Lower leg skin (tissue), 4 donors: ENCODE measurements around the gene KCNG2. TPM values are rescaled to one million over a fixed set of nuclear protein-coding genes. Genes with fewer than 3 reads are reported as not detected.
"Not testable (repeated sequence)": the region's sequence is repeated elsewhere in the genome, so short reads cannot be mapped to it uniquely, and the experiment has no call there.

Experiments
- DNase-seq, 2 donors: peaks; one replicate each; pipeline ENCODE4 v3.0.0-alpha.2; 2019; ENCODE audit warnings: low spot score in 2 of 2
- H3K4me3 ChIP-seq: fragments of 200-600 bp; sonication (generic); 2 replicates; pipeline ENCODE4 v1.5.1; 2017; ENCODE audit warnings: mild to moderate bottlenecking, low read depth; ENCODE audit not compliant: poor library complexity, severe bottlenecking
- POLR2A ChIP-seq, 2 donors: fragments of 450-650 bp; IDR thresholded peaks; one replicate each; pipeline ENCODE4 v1.6.1; 2016 to 2017; ENCODE audit warnings: antibody characterized with exemption in 2 of 2, mild to moderate bottlenecking in 1 of 2, moderate library complexity in 1 of 2
- WGBS, 2 donors: methylation state at CpG; one replicate each; pipeline ENCODE4 v1.1.5; 2018; 5-methylcytosine and 5-hydroxymethylcytosine counted together
- intact Hi-C: fragments of 100-400 bp; cut with DNase I; formaldehyde crosslinking; loops from one replicate; pipeline ENCODE4 v1.15.0; 2023; ENCODE audit warnings: low total_unique reads
- total RNA-seq, 4 donors: library from RNA; depleted of rRNA; stranded (reverse); fragments of >200 nt; gene quantifications; one replicate each; pipeline ENCODE4 v1.1.0, GENCODE V29; 2016
- TF ChIP-seq, protein P1 (sequence below), 3 donors: fragments of 450-650 bp; IDR thresholded peaks; one replicate each; pipeline ENCODE4 v1.5.1; 2016; ENCODE audit warnings: antibody characterized with exemption in 3 of 3, mild to moderate bottlenecking in 3 of 3, moderate library complexity in 2 of 3

The KCNG2 gene
- total RNA-seq, 4 donors from 2014 or later = 0.84 TPM; not detected in 3

DNA sequence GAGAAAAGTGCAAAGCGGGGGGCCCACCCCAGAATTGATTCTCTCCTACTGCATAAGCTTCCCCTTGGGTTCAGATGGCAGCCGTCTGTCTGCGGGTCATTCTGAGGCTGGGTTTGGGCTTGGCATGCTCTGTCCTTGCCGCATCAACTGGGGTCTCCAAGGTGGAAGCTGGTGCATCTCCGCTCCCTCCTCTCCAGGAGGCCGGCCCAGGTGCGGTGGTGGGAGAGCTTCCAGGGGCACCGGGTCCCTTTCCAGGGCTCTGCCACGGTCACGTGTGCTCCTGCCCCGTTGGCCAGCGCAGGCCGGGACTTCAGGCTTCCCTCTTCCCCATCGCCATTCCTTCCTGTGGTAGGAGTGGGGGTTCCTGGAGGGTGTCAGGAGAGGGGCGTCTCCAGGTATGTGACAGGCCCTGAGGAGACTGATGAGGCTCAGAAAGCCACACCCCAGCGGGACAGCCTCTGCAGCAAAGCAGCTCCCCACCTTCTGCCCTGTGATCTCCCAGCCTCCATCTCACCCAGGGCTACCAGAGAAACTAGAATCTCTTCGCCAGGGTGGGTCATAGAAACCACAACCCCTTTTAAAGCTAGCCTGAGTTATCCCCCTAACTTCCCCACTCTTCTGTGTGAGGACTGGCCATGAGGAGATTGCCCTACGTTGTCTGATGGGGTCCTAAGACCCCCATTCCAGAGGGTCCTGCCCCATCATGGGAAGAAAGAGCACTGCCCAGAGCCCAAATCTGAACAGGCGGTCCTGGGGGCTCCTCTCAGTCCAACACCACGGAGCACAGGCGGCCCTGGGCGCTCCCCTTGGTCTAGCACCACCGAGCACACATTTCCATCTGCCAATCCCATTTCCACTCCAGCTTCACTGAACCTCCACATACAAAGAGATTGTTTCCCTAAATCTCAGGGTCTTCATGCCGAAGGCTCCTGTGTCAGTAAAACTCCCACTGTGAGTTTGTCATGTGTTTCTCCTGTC lies 77.1 kb downstream of the KCNG2 start:
- peak in 1 of 2 donors; percentile 83 for DNase-seq
- TF ChIP-seq, protein P1, sequence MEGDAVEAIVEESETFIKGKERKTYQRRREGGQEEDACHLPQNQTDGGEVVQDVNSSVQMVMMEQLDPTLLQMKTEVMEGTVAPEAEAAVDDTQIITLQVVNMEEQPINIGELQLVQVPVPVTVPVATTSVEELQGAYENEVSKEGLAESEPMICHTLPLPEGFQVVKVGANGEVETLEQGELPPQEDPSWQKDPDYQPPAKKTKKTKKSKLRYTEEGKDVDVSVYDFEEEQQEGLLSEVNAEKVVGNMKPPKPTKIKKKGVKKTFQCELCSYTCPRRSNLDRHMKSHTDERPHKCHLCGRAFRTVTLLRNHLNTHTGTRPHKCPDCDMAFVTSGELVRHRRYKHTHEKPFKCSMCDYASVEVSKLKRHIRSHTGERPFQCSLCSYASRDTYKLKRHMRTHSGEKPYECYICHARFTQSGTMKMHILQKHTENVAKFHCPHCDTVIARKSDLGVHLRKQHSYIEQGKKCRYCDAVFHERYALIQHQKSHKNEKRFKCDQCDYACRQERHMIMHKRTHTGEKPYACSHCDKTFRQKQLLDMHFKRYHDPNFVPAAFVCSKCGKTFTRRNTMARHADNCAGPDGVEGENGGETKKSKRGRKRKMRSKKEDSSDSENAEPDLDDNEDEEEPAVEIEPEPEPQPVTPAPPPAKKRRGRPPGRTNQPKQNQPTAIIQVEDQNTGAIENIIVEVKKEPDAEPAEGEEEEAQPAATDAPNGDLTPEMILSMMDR (IDR thresholded peaks at IDR 0.05) = no peak
- TF ChIP-seq POLR2A (IDR thresholded peaks at IDR 0.05) = no peak
- intact Hi-C loops = no loop called here
- H3K4me3 ChIP-seq = no peak overlapping the region
- WGBS, 2 donors = 76 to 81% methylated on average over 24 of the region's 24 CpGs

DNA sequence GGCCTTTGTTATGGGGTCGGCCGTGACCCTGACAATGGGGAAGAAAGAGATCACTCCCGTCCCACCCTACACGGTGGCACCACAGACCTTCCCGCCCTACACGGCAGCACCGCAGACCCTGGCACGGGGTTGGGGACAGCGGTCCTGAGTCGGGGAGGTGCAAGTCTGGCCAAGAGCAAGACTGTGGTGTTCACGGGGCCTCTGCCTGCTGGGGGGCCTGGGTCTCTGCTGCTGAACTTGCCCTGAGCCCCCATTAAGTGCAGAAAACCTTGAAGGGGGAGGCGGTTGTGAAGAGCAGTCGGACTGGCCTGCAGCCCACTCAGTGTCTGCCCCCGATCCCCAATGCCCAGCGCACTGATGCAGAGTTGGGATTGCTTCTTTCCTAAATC lies 77.8 kb downstream of the KCNG2 start:
- H3K4me3 ChIP-seq = no peak overlapping the region
- 89 to 90% methylated on average over 15 of the region's 15 CpGs for WGBS, 2 donors
- TF ChIP-seq, protein P1 (IDR thresholded peaks at IDR 0.05) = no peak
- TF ChIP-seq POLR2A (IDR thresholded peaks at IDR 0.05) = no peak
- intact Hi-C loops = no loop called here
- peak in 1 of 2 donors; percentile 72 for DNase-seq

DNA sequence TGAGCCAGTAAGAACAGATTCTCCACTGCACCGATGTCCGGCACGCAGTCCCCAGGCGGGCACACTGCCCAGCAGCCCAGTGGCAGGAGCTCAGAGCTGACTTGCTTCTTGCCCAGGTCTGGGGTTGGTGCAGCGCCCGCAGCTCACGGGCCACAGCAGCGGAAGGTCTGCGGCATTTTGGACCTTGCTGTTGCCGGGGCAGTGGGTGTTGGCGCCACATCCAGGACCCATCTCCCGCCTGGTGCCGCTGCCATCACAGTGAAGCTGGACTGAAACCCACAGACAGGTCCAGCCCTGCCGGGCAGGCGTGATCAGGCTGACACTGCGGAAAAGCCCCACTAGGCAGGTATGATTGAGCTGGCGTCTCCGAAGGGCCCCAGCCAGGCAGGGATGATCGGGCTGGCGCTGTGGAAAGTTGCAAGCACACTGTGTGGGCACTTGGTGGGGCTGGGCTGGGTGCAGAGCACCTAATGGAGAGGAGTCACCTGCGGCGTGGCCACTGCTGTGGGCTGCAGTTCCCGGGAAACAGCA lies 78.3 kb downstream of the KCNG2 start:
- WGBS, 2 donors = 52 to 62% methylated on average over 14 to 17 of the region's 23 CpGs
- no peak for TF ChIP-seq POLR2A (IDR thresholded peaks at IDR 0.05)
- TF ChIP-seq, protein P1 (IDR thresholded peaks at IDR 0.05) = no peak
- intact Hi-C loops = no loop called here
- peak in 1 of 2 donors; percentile 82 for DNase-seq
- H3K4me3 ChIP-seq = no peak overlapping the region

DNA sequence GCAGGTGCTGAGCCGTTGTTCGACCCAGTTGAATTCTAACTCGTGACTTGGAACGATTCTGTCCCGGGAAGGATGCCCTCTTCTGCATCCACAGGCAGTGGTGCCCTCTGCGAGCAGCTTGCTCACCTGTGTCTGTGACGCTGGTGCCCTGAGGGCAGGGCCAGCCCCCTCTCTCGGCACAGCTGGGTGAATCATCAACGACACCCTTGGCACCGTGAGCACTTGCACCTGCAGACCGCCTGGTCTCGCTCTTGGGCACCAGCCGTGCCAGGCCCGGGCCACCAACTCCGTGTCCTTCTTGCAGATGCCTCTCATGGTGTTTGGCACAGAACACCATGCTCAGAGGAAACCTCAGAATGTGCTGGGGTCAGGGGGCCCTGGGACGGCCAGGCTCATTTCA lies 78.8 kb downstream of the KCNG2 start:
- intact Hi-C loops = no loop called here
- no peak for TF ChIP-seq POLR2A (IDR thresholded peaks at IDR 0.05)
- TF ChIP-seq, protein P1 (IDR thresholded peaks at IDR 0.05) = no peak
- DNase-seq = peak in 1 of 2 donors; percentile 84
- no peak overlapping the region for H3K4me3 ChIP-seq
- 52 to 53% methylated on average over 10 to 14 of the region's 16 CpGs for WGBS, 2 donors

DNA sequence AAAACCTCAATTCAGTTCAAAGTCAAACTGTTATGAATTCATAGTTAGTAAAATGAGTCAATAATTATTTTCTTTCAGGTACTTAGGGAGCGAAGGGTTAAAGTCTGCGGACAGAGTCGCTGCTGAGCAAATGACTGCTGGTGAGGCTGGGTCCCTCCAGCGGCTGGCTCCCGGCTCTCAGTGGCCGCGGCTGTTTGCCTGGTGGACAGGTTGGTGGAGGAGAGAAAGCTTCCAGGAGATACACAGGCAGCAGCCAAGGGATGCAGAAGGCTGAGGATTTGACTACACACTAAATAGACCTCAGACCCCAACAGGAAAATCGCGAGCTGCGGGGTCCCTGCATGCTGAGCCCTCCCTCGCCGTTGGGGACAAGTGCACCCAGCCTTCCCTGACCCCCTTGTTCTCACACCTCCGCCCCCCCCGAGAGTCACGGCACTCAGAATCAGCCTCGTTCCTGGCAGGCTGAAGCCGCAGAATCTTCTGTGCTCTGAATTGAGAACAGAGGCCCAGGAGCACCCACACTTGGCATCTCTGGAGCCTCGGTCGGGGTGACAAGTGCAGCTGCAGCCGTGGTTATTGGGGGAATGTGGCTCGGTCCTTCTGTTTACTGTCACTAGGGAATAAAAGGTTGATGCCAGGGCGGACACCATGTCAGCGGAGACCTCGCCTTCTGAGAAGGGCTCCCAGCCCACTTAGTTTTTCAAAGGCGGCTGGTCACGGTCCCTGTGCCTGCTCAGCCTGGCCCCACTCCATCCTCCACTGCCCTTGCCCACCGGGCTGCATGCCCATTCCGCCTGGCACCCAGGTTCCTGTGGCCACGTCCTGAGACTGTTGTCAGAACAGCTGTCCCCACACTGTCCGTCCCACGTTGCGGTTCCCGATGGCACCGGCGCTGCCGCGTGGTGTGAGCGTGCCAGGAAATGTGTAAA lies 79.7 kb downstream of the KCNG2 start:
- WGBS, 2 donors = 57% methylated on average over 37 to 38 of the region's 38 CpGs
- no peak overlapping the region for H3K4me3 ChIP-seq
- intact Hi-C loops = no loop called here
- peak in 1 of 2 donors; percentile 62 for DNase-seq
- TF ChIP-seq, protein P1 (IDR thresholded peaks at IDR 0.05) = no peak
- no peak for TF ChIP-seq POLR2A (IDR thresholded peaks at IDR 0.05)

DNA sequence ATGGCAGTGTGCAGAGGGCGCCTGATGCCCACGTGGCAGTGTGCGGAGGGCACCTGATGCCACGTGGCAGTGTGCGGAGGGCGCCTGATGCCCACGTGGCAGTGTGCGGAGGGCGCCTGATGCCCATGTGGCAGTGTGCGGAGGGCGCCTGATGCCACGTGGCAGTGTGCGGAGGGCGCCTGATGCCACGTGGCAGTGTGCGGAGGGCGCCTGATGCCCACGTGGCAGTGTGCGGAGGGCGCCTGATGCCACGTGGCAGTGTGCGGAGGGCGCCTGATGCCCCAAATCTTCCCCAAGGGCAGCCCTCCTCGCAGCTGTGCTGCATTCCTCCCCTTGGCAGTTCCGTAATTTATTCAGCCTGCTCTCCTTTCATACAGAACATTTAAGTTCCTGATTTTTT lies 80.5 kb downstream of the KCNG2 start:
- WGBS, 2 donors = 89 to 93% methylated on average over 18 to 25 of the region's 25 CpGs
- H3K4me3 ChIP-seq, intact Hi-C loops, DNase-seq: not testable (repeated sequence)
